Measurements from ENCODE around the gene PAK5.

DNA sequence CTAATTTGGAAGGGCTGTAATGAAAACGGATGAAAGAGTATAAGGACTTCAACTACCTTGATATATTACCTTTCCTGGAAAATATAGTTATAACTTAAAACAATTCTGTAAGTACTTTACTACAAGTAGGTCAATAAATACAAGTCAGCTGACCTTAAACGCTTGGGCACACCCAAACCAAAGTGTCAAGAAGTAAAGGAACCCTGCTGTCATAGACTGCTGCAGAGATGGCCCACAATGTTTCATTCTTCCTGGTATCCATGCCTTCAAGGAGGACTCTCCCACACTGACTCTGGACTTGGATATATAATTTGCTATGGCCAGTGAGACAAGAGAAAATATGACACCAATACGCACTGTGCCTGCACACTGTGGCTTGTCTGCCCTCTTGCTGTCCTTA is 192.5 kb downstream of the PAK5 start:
- TF ChIP-seq POLR2AphosphoS5 (IDR thresholded peaks at IDR 0.05; ENCODE audit: low read depth, low read length) = no peak
- TF ChIP-seq, protein P1, sequence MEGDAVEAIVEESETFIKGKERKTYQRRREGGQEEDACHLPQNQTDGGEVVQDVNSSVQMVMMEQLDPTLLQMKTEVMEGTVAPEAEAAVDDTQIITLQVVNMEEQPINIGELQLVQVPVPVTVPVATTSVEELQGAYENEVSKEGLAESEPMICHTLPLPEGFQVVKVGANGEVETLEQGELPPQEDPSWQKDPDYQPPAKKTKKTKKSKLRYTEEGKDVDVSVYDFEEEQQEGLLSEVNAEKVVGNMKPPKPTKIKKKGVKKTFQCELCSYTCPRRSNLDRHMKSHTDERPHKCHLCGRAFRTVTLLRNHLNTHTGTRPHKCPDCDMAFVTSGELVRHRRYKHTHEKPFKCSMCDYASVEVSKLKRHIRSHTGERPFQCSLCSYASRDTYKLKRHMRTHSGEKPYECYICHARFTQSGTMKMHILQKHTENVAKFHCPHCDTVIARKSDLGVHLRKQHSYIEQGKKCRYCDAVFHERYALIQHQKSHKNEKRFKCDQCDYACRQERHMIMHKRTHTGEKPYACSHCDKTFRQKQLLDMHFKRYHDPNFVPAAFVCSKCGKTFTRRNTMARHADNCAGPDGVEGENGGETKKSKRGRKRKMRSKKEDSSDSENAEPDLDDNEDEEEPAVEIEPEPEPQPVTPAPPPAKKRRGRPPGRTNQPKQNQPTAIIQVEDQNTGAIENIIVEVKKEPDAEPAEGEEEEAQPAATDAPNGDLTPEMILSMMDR (IDR thresholded peaks at IDR 0.05) = no peak
- TF ChIP-seq TCF7L2 (IDR thresholded peaks at IDR 0.05; ENCODE audit: low read depth, low read length) = no peak
- TF ChIP-seq SIN3A (IDR thresholded peaks at IDR 0.05; ENCODE audit: borderline replicate concordance, insufficient read depth, low read depth, low read length) = no peak

All from Panc1 (cell line).